ENCODE data around the gene ACVR1C.

The ACVR1C gene

DNA sequence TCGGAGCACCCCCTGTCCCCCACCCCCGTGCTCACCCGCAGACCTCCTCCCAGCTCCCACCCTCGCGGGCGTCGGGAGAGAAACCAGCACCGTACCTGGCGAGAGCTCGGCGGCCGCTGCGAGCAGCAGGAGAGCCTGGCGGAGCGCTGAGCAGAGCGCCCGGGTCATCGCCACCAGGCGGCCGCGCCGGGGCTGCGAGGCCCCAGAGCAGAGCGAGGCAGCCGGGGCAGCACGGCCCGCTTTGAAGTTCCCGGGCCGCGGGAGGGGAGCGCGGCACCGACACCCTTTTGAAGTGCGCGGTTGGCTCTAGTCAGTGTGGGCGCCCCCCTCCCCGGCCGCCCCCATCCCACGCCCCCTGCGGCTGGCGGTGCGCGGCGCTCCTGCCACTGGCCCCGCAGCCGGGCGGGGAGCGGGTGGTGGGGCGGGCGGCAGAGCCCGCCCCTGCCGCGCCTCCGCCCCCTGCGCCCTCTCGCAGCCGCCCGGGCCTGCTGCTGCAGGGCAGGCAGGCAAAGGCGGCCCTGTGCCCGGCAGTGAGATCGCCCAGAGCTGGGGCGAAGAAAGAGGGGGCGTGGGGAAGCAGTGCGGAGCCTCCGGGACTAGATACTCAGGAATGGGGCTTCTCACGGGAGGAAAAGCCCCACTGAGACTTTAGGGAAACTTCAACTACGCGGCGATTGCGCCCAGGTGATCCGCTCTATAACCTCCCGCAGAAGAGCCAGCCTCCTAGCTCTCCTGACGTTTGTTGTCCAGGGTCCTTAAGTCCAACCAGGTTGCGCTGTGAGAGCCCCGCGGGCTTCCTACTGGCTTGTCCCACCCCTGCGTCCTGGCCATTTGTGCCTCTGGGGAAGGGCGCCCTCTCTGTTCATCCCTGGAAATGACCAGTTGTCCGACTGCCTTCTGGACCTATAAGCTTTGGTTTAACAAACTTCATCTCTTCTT, at the start of gene ACVR1C:
Gene ACVR1C, minus strand, starts transcription at position 388 of the 939 bp plus-strand sequence. Its CDS starts 220 bp downstream, at position 168.
- in situ Hi-C loops (cut with MboI; ENCODE audit: low sequenced_read_pairs), result no loop called here

DNA sequence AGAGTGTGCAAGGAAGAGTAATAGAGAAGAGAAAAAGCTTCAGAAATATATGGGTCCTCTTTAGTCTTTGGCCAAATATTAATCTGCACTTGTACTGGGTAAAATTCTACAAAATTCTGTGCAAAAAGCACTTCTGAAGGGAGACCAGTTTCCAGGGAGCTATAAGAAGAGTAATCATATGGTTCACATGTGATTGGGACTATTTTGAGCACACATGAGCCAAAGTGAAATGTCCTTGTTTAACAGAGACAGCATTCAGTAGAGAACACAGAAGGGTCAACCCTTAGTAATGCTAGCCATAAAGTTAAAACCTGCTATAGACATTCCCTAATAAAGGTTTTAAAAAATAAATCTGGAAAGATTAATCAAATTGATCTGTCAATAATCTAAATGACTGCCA, 49.3 kb upstream of the ACVR1C start:
- in situ Hi-C loops (cut with MboI; ENCODE audit: low sequenced_read_pairs), result no loop called here

- in situ Hi-C loops (cut with MboI; ENCODE audit: low sequenced_read_pairs), result no loop called here
Measured at GRCh38 chr2:157672129-157672528, 43.5 kb upstream of the ACVR1C start.

- in situ Hi-C loops (cut with MboI; ENCODE audit: low sequenced_read_pairs), result no loop called here
Measured at GRCh38 chr2:157662401-157662800, 33.7 kb upstream of the ACVR1C start.

GRCh38 chr2:157661776-157662175, 33.1 kb upstream of the ACVR1C start:
- in situ Hi-C loops (cut with MboI; ENCODE audit: low sequenced_read_pairs), result no loop called here

DNA sequence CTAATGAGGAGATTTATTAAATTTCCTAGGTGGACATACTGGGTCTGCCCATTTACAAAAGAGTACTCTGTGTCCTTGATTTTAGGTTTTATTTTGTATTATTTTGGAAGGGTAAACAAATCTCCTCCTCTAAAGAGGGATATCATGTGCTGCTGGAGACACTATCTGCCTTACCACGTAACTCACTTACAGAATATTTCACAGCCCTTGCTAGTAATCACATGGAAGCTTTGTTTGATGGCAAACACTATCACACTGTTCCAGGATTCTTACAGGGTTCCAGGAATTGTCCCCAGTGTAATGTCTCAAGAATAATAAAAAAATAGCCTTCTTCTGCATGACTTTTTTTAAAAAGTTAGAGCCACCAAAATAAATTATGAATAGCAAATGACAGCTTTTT, 29.2 kb upstream of the ACVR1C start:
- in situ Hi-C loops (cut with MboI; ENCODE audit: low sequenced_read_pairs), result no loop called here

DNA sequence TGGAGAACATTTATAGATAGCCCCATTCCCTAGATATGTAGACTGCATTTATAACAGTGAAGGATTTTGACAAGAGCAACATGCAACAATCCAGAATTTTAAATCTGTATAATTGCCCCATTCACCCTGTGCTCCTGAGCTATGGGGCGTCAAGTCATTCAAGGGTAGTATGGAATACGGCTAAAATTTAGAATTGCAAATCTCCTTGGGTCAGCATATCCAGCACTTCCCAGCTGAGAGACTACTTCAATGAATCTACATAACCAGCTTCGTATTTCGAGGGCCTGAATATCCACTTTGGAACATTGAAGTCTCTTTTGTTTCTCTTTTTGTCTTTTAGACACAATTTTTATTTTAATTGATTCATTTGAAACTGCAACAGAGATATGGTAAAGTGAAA, 28.4 kb upstream of the ACVR1C start:
- in situ Hi-C loops (cut with MboI; ENCODE audit: low sequenced_read_pairs), result no loop called here

DNA sequence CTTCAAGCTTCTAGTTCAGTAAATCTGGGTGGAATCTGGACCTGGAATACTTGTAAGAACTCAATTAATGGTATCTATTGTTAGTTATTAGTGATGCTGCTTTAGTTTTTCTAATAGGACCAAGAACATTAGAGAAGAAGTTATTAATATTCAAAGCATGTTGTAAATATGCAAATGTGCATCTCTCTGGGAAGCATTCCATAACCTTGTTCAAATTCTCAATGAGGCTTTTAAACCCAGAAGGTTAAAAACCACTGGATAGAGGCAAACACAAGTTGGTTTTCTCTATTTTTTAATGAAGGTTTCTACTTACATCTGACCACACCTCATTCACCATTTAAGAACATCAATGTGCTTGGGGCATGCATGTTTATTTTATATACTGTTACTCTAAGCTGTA, 16.1 kb upstream of the ACVR1C start:
- in situ Hi-C loops (cut with MboI; ENCODE audit: low sequenced_read_pairs), result no loop called here

DNA sequence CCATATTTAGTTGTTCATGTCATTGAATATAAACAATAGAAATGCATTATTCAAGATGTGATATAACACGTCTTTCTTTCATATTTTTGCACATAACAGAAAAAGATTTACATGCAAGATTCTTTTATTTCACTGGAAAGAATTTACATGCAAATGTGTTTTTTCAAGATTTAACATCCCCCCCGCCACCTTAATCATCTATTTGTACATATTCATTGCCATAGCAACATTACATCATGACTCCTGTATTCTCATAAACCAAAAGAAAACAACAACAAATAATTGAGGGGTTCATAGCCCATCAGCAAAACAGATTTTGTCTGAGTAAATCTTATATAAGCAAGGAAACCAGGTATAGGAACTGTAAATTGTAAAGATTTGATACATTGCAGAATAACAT, 3.2 kb upstream of the ACVR1C start:
- in situ Hi-C loops (cut with MboI; ENCODE audit: low sequenced_read_pairs), result no loop called here

DNA sequence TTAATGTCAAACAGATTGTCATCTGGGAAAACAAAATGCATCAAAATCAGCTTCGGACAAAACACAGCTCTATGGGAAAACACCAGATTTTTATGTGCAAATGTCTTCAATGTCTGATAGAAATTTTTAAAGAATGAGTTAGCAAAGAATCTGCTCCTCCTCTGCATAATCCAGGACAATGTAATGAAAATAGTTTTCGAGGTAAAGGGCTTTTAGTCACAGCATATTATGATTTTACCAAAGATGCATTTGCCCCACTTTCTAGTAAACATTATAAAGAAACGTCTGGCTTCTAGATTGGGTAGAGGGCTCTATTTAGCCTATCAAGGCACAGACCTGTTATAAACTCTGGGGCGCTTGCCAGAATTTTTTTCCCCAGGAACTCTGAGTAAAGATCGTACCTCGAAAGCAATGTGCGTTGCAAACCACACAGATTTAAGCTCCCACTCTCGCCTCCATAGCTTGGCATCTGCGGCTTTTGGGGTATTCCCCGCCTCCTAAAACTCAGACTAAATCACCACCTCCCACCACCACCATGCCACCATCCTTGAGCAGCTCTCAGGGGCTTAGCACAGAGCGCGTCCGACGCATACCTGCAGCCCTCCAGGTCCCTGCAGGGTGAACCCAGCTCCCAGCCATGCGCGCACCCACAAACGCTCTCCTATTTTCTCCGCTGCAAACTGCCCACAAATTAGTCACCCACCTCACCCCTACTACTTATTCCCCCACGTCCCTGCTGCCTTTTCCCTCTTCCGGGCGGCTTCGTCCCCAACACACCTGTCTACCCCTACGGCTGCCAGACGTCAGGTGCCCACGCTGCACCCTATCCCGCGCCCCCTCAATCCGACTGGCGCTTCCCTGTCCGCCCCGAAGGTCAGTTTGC, 829 bp downstream of the ACVR1C start:
- in situ Hi-C loops (cut with MboI; ENCODE audit: low sequenced_read_pairs), result no loop called here

DNA sequence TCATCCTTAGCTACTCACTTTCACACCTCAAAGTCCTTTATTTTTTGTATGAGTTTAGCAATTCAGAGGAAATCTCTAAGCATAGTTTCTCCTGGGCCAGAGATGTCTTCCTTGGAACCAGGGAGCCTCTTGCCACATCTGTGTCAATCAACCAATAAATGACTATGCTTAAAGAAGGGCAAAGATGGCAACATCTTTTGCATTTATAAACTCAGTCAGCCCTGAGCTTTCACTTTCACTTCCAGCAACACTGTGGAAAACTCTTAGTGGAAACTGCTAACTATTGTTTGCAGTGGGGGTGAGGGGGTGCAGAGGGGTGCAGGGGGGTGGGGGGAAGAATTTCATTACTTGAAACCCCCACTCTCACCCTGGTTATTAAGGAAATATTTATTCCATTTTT, 3.4 kb downstream of the ACVR1C start:
- in situ Hi-C loops (cut with MboI; ENCODE audit: low sequenced_read_pairs), result no loop called here

DNA sequence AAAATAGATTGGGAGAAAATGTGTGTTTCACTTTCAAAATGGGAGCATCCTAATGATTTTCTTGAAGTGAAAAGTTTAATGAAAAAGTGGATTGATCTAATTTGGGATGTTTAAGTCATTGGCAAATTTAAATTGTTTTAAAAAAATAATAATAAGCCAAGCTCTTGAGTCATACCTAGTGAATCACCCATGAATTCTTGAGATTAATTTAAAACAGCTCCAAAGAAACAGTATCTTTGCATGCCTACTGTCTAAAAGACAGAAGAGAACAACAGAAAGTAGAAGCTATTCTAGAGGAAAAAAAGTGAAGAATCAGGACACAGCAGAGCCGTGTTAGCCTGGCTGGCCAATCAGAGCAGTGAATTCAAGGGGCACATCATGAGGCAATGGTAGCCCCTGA, 7.7 kb downstream of the ACVR1C start:
- in situ Hi-C loops (cut with MboI; ENCODE audit: low sequenced_read_pairs), result no loop called here

DNA sequence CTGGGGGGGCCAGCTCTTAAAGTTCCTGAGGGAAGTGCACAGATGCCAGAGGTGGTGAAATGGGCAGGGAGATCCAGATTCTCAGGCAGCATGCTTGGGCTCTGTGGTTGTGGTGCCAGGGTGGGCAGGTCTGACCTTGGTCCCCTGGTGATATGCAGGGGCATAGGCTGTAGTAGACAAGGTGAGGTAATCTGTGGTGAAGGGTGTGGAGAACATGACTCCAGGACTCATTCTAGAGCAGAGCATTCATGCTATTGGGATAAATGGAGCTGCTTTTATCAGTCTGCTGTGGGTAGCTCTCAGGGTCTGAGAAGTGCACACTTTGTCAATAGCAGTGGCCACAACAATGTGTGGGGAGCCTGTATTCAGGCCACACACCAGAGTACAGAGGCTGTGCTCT, 16.9 kb downstream of the ACVR1C start:
- in situ Hi-C loops (cut with MboI; ENCODE audit: low sequenced_read_pairs), result no loop called here

GRCh38 chr2:157611110-157611509, 17.6 kb downstream of the ACVR1C start:
- in situ Hi-C loops (cut with MboI; ENCODE audit: low sequenced_read_pairs), result no loop called here

DNA sequence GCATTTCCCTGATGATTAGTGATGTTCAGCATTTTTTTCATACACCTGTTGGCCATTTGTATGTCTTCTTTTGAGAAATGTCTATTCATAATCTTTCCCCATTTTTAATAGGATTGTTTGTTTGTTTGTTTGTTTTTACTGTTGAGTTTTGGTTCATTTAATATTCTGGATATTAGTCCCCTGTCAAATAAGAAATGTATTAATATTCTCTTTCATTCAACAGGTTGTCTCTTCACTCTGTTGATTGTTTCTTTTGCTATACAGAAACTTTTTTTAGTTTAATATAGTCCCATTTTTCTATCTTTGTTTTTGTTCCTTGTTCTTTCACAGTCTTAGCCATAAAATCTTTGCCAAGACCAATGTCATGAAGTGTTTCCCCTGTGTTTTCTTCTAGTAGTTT, 22.1 kb downstream of the ACVR1C start:
- in situ Hi-C loops (cut with MboI; ENCODE audit: low sequenced_read_pairs), result no loop called here

- in situ Hi-C loops (cut with MboI; ENCODE audit: low sequenced_read_pairs), result no loop called here
Measured at GRCh38 chr2:157603198-157603597, 25.5 kb downstream of the ACVR1C start.

DNA sequence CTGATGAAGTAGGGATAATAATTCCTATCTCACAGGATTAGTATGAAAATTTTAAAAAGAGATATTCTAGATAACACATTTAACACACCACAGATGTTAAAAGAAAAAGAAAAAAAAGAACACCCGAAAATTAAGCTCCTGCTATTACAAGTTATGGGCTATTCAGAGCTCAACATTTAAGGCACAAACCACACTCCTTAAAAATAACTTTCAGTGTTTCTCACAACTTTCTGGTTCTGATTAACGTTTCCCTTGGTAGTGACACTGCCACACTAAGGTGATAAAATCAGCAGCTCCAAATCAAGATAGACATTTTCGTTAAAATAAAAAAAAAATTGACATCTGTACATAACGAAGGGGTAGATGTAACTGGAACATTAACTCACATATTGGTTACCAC, 26.9 kb downstream of the ACVR1C start:
- in situ Hi-C loops (cut with MboI; ENCODE audit: low sequenced_read_pairs), result no loop called here

GRCh38 chr2:157596992-157597681, 31.5 kb downstream of the ACVR1C start:
- in situ Hi-C loops (cut with MboI; ENCODE audit: low sequenced_read_pairs), result no loop called here

GRCh38 chr2:157593411-157593810, 35.3 kb downstream of the ACVR1C start:
- in situ Hi-C loops (cut with MboI; ENCODE audit: low sequenced_read_pairs), result no loop called here

DNA sequence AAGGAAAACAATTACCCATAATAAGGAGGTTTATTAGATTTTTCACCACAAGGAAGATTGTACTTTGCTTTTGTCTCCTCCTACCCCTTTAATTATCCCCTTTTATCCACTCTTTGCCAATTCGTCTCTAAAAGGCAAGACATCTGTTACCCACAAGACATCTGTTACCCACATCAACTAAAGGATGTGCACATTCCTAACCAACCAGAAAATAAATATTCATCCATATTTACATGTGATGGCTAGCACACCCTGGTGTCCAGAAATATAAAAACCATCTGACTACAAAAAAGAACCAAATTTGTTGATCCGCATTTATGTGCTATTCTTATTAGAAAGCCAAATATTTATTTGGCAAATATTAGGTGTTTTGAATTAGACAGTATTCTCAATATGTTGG, 35.7 kb downstream of the ACVR1C start:
- in situ Hi-C loops (cut with MboI; ENCODE audit: low sequenced_read_pairs), result no loop called here

GRCh38 chr2:157592374-157592773, 36.3 kb downstream of the ACVR1C start:
- in situ Hi-C loops (cut with MboI; ENCODE audit: low sequenced_read_pairs), result no loop called here
